Suppressor macrophage (primary cell): ENCODE results near the gene MGAT5B.
"Not testable (repeated sequence)": the region's sequence is repeated elsewhere in the genome, so short reads cannot be mapped to it uniquely, and the experiment has no call there.

ENCODE experiments used
- DNase-seq, 4 experiments: peaks; one replicate each; pipeline ENCODE4 v3.0.0-alpha.2; 2020 to 2022

Gene MGAT5B

GRCh38 chr17:76847031-76847430, 21.2 kb upstream of the MGAT5B start:
- DNase-seq, result no peak

- no peak for DNase-seq
Observed at GRCh38 chr17:76848670-76849069, 19.5 kb upstream of the MGAT5B start.

- not testable (repeated sequence) for DNase-seq
Observed at GRCh38 chr17:76849160-76849559, 19.0 kb upstream of the MGAT5B start.

- DNase-seq, result no peak
Observed at GRCh38 chr17:76852843-76853242, 15.4 kb upstream of the MGAT5B start.

GRCh38 chr17:76855105-76855504, 13.1 kb upstream of the MGAT5B start:
- no peak for DNase-seq

- no peak for DNase-seq
Observed at GRCh38 chr17:76862079-76862478, 6.1 kb upstream of the MGAT5B start.

GRCh38 chr17:76862494-76862893, 5.7 kb upstream of the MGAT5B start:
- no peak for DNase-seq

- DNase-seq, result no peak
Observed at GRCh38 chr17:76864024-76864423, 4.2 kb upstream of the MGAT5B start.

- no peak for DNase-seq
Observed at GRCh38 chr17:76865174-76865573, 3.0 kb upstream of the MGAT5B start.

- no peak for DNase-seq
Observed at GRCh38 chr17:76866203-76866602, 2.0 kb upstream of the MGAT5B start.

- no peak for DNase-seq
Observed at GRCh38 chr17:76866774-76867577, 1.2 kb upstream of the MGAT5B start.

GRCh38 chr17:76867578-76868175, 527 bp upstream of the MGAT5B start:
- no peak for DNase-seq

GRCh38 chr17:76868669-76869495, 678 bp downstream of the MGAT5B start:
- peak in 1 of 4 experiments; percentile 40 for DNase-seq

GRCh38 chr17:76869496-76870376, 1.5 kb downstream of the MGAT5B start:
- DNase-seq, result no peak

GRCh38 chr17:76870377-76870714, 2.1 kb downstream of the MGAT5B start:
- no peak for DNase-seq

- no peak for DNase-seq
Observed at GRCh38 chr17:76871668-76872067, 3.5 kb downstream of the MGAT5B start.

- peak in 1 of 4 experiments; percentile 24 for DNase-seq
Observed at GRCh38 chr17:76872221-76872873, 4.1 kb downstream of the MGAT5B start.

GRCh38 chr17:76872874-76873221, 4.6 kb downstream of the MGAT5B start:
- DNase-seq, result no peak

GRCh38 chr17:76873856-76874255, 5.7 kb downstream of the MGAT5B start:
- no peak for DNase-seq

GRCh38 chr17:76877437-76877836, 9.2 kb downstream of the MGAT5B start:
- no peak for DNase-seq

- DNase-seq, result no peak
Observed at GRCh38 chr17:76878568-76878967, 10.4 kb downstream of the MGAT5B start.

- no peak for DNase-seq
Observed at GRCh38 chr17:76879254-76879653, 11.1 kb downstream of the MGAT5B start.
